ENCODE data around the gene NUP85.
A peak's percentile ranks its signal among the peaks of the same experiment; 100 is the strongest.

The NUP85 gene

DNA sequence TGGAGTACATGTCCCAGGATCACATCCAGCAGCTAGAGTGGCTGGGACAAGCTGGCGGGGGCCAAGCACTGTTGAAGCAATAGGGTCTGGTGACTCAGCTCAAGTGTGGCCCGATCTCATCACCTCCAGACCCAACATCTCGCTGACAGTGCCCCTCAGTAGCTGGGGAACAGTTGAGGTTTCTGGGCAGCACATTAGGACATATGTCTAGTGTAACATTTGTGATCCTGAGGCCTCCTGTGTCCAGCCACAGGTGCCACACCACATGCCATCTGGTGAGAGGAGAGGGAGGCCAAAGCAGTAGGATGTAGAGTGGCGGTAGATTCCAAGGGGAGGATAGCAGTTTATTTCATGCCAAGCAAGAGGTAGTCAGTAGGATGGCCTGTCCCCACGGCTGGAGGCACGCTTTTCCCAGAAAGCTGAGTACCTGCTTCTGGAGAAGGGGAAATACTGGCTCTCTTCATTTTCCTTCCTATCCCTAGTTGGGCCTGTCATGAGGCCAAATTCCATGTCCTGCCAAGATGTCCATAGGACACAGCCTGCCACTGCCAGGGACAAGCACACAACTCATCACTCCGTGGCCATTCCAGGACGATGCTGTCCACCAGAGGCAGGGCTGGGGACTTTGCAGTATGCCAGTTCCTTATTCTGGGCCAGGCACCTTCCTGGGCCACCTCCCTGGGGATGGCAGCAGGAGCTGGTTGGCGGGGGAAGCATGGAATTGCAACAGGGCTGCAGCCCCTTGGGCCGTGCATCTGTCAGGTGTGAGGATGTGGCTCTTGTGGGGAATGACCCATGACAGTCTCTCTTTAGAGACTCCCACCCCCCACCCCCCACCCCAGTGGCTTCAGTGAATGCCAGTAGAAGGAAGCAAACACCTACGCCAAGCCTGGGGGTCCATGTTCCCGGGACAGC, 31.9 kb downstream of the NUP85 start:
- Histone ChIP-seq H3K27ac (no peak overlapping the region; the same call in 1 of the 2 replicates), H3K36me3 (peaks cover 97% of the 10 kb centered on the region), H3K27me3 (ENCODE audit: insufficient read depth, low read depth, severe bottlenecking) (no peaks in the 10 kb centered on the region), H3K9me3 (ENCODE audit: severe bottlenecking) (no peaks in the 10 kb centered on the region), H3K4me3 (ENCODE audit: low read depth, low read length) (no peak overlapping the region)
- DNase-seq, result no peak
- TF ChIP-seq, protein P1, sequence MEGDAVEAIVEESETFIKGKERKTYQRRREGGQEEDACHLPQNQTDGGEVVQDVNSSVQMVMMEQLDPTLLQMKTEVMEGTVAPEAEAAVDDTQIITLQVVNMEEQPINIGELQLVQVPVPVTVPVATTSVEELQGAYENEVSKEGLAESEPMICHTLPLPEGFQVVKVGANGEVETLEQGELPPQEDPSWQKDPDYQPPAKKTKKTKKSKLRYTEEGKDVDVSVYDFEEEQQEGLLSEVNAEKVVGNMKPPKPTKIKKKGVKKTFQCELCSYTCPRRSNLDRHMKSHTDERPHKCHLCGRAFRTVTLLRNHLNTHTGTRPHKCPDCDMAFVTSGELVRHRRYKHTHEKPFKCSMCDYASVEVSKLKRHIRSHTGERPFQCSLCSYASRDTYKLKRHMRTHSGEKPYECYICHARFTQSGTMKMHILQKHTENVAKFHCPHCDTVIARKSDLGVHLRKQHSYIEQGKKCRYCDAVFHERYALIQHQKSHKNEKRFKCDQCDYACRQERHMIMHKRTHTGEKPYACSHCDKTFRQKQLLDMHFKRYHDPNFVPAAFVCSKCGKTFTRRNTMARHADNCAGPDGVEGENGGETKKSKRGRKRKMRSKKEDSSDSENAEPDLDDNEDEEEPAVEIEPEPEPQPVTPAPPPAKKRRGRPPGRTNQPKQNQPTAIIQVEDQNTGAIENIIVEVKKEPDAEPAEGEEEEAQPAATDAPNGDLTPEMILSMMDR (IDR thresholded peaks at IDR 0.05; ENCODE audit: low read depth, low read length), result no peak

DNA sequence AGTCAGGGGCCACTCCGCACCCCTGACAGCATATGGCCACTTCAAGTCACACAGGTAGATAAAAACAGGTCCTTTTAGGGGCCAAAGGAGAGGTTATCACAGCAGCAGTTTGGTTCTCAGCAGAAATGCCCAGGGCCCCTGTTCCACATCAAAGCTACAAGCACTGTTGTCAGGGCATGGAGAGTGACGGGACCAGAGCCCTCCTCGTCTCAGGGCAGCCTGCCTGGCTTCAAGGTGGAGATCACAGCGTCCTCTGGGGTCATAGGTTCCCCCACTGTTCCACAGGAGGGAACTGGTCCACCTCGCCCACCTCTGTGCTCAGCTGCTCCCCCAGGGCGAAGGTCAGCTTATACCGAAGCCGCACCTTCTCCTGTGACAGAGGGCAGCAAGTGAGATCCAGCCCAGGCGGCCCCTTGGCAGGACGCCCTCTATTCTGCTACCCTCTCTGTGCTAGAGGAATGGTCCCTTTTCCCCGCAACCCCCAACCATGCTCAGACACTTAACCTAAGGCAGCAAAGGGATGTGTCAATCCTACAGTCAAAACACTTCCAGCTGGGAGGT, 32.6 kb downstream of the NUP85 start:
- Histone ChIP-seq H3K9me3 (ENCODE audit: severe bottlenecking) (no peaks in the 10 kb centered on the region), H3K36me3 (peaks cover 97% of the 10 kb centered on the region), H3K27me3 (ENCODE audit: insufficient read depth, low read depth, severe bottlenecking) (no peaks in the 10 kb centered on the region), H3K4me3 (ENCODE audit: low read depth, low read length) (no peak overlapping the region), H3K27ac (0 out of 2 replicates have a peak overlapping the region, but pooled peaks have one; percentile 22)
- TF ChIP-seq, protein P1 (IDR thresholded peaks at IDR 0.05; ENCODE audit: low read depth, low read length), result no peak
- DNase-seq, result no peak

DNA sequence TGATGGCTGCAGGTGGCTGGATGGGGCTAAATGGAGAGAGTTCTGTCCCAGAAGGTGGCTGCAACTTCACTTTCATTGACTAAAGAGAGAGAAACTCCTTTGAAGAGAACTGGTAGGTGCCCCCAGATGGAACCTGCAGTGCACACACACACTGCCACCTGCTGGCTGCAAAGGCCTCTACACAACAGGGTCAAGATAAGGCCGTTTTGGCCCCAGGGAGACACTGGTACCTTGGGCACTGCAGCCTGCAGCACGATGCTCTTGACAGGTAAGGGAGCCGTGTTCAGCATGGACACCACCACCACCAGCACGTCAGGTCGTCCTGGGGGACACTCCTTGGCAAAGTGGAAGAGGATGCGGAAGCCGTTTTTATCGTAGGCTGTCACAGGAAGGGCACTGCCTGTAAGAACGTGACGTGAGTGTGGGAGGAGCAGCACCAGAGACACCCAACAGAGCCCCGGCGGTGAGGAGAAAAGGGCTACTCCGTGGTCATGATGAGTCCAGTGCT, 33.3 kb downstream of the NUP85 start:
- H3K27me3 ChIP-seq (ENCODE audit: insufficient read depth, low read depth, severe bottlenecking), result no peaks in the 10 kb centered on the region
- TF ChIP-seq, protein P1 (IDR thresholded peaks at IDR 0.05; ENCODE audit: low read depth, low read length), result peak; percentile 97
- no peak overlapping the region for H3K4me3 ChIP-seq (ENCODE audit: low read depth, low read length)
- H3K27ac ChIP-seq, result peak overlapping the region; percentile 22; the same call in 1 of the 2 replicates
- peak; percentile 81 for DNase-seq
- peaks cover 97% of the 10 kb centered on the region for H3K36me3 ChIP-seq
- H3K9me3 ChIP-seq (ENCODE audit: severe bottlenecking), result no peaks in the 10 kb centered on the region

DNA sequence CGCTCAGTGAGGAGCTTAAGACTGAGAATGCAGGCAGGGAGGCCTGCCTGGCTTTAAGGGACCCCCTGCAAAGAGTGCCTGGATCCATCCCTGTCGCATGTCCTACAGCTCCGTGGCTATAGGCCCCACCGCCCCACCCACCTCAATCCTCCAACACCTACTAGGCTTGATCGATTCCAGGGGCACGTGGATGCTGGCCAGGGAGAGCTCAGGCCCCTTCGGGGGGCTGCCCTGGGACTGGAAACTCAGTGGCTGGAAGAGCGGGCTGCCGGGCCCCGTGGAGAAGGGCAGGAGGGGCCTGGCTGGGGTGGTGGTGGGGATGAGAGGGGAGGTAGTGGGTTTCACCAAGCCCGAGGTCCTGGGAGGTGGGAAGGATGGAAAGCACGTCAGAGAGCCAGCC, 33.7 kb downstream of the NUP85 start:
- TF ChIP-seq, protein P1 (IDR thresholded peaks at IDR 0.05; ENCODE audit: low read depth, low read length), result no peak
- H3K27me3 ChIP-seq (ENCODE audit: insufficient read depth, low read depth, severe bottlenecking), result no peaks in the 10 kb centered on the region
- H3K9me3 ChIP-seq (ENCODE audit: severe bottlenecking), result no peaks in the 10 kb centered on the region
- H3K36me3 ChIP-seq, result peaks cover 97% of the 10 kb centered on the region
- DNase-seq, result no peak
- H3K27ac ChIP-seq, result peak overlapping the region; percentile 3; the same call in 1 of the 2 replicates
- no peak overlapping the region for H3K4me3 ChIP-seq (ENCODE audit: low read depth, low read length)

DNA sequence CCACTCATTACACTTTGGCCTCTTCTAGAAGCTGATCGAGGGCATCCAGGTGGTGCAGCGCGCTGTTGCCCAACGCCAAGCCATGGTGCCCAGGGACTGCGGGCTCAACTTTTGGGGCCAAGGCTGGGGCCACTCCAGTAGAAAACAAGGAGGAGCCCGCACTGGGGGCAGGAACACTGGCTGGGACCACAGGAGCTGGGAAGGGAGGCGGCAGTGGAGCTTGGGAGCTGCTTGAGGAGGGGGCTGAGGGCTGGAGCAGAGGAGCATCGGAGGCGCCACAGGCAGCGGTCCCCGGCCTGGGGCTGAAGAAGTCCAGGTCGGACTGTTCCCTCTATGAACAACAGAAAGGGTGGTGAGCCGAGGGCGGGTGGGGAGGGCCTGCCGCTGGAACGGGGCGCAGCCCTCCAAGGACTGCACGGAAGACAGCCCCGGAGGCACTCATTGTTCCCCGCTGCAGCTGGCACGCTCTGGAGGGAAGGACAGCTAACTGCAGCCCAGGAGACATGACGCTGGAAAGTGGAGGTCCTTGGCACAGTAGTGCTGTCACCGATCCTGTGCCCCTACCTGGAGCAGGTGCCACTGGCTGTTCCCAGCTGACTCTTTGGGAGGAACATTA, 34.4 kb downstream of the NUP85 start:
- TF ChIP-seq, protein P1 (IDR thresholded peaks at IDR 0.05; ENCODE audit: low read depth, low read length), result no peak
- H3K36me3 ChIP-seq, result peaks cover 97% of the 10 kb centered on the region
- H3K27ac ChIP-seq, result peak overlapping the region; percentile 48

More for the DNA sequence above, 34.4 kb downstream of the NUP85 start:
- Histone ChIP-seq H3K4me3 (ENCODE audit: low read depth, low read length) (no peak overlapping the region), H3K9me3 (ENCODE audit: severe bottlenecking) (no peaks in the 10 kb centered on the region), H3K27me3 (ENCODE audit: insufficient read depth, low read depth, severe bottlenecking) (no peaks in the 10 kb centered on the region)
- no peak for DNase-seq

All from WERI-Rb-1 (cell line).